Activated naive CD4-positive, alpha-beta T cell treated with anti-CD3 and anti-CD28 coated beads for 36 hours (primary cell): Measurements from ENCODE around the gene UMAD1. TPM values are rescaled to one million over a fixed set of nuclear protein-coding genes. Genes with fewer than 3 reads are reported as not detected.

ENCODE experiments used
- CTCF ChIA-PET: fragments of 350-600 bp; sonication (Branson Sonifier 250); formaldehyde crosslinking; loops from one replicate; lab custom pipeline; 2021; ENCODE audit warnings: antibody characterized with exemption; lab: Charles Lee
- DNase-seq: peaks from one replicate; pipeline ENCODE4 v3.0.0-alpha.2; 2020
- H3K27ac Mint-ChIP-seq: one replicate; pipeline ENCODE4 v1.8.0; 2021; ENCODE audit warnings: mild to moderate bottlenecking, mixed read lengths
- H3K27me3 Mint-ChIP-seq: one replicate; pipeline ENCODE4 v1.8.0; 2021; ENCODE audit warnings: low read depth, mixed read lengths
- H3K36me3 Mint-ChIP-seq: one replicate; pipeline ENCODE4 v1.8.0; 2021; ENCODE audit warnings: low read depth, mixed read lengths
- H3K4me1 Mint-ChIP-seq: one replicate; pipeline ENCODE4 v1.8.0; 2021; ENCODE audit warnings: low read depth, mixed read lengths
- H3K4me3 Mint-ChIP-seq: one replicate; pipeline ENCODE4 v1.8.0; 2021; ENCODE audit warnings: mild to moderate bottlenecking, moderate library complexity, mixed read lengths
- H3K9me3 Mint-ChIP-seq: one replicate; pipeline ENCODE4 v1.8.0; 2021; ENCODE audit warnings: mixed read lengths
- intact Hi-C: fragments of 100-400 bp; cut with micrococcal nuclease; formaldehyde crosslinking; loops from one replicate; pipeline ENCODE4 v1.15.1; 2023
- total RNA-seq, 2 experiments: library from RNA; stranded (reverse); gene quantifications; one replicate each; pipeline ENCODE4 v1.2.3, GENCODE V29; 2021

The UMAD1 gene
- total RNA-seq, 2 experiments from 2014 or later, result 13.8 to 14.3 TPM

DNA sequence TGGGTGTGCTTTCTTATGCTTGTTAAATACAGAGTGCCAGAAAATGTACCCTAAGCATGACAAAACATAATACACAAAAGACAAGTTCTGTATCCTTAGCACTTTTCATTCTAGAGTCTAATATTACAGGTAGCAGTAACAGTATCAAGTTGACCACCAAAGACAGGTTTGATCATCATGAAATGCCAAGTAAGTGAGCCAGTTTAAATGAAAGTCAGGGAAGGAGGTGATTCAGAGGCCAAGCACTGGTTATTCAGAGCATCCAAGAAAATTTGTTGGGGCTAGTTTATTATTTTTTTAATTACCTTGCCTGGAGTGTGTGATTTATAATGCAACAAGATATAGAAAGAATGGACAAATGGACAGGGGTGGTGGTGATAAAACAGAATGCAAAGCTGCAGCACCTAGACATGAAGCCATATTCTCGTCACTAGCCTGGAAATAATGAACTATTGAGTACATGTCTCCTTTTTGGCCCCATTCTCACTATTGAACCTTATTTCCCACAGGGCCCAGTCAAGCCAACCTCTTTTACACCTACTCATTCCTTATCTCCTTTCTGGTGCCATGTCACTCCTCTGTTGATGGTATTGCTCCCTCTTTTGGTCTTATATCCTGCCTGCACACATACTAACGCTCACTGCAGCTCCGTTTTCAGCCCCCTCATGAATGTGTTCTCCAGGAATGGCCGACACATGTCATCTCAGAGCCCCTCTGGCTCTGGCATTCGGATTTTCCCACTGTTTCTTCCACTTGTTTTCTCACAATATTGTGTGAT, 249.4 kb downstream of the UMAD1 start:
- H3K4me3 Mint-ChIP-seq, result no peak overlapping the region
- H3K27ac Mint-ChIP-seq, result no peak overlapping the region
- no peaks in the 10 kb centered on the region for H3K9me3 Mint-ChIP-seq
- no peaks in the 10 kb centered on the region for H3K27me3 Mint-ChIP-seq
- no peaks in the 10 kb centered on the region for H3K4me1 Mint-ChIP-seq
- DNase-seq, result no peak
- peaks cover 8% of the 10 kb centered on the region for H3K36me3 Mint-ChIP-seq
- CTCF ChIA-PET, result no interaction called here
- intact Hi-C loops, result no loop called here

DNA sequence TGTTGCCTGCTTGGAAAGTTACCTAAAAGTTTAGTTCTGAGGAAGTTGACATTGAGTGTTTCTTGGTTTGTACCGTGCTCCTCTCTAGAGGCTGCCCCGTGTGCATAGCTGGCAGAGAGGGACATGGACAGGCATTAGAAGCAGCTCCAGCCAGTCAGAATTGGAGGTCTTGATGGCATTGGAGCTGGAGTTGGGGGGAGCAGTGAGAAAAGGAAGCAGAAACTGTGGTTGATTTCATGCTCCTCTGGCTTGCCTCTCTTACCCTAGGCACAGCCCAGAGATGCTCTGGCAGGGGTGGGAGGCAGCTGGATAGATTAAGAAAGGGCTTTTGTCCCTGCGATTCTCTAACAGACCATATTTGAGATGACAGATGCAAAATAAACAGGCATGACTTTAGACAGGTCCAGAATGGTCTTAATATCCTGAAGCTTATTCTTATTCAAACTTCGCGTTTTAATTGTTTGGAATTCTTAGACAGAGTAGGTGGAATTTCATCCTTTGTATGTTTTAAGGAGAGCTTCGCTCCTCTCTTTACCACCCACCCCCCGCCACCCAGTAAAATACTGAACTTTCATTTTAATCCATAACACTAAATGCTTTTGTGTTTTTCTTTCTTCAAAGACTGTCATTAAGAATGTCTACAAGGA, 254.6 kb downstream of the UMAD1 start:
- intact Hi-C loops, result no loop called here
- Mint-ChIP-seq H3K27ac (no peak overlapping the region), H3K9me3 (no peaks in the 10 kb centered on the region), H3K27me3 (no peaks in the 10 kb centered on the region), H3K4me1 (no peaks in the 10 kb centered on the region), H3K4me3 (no peak overlapping the region), H3K36me3 (peaks cover 8% of the 10 kb centered on the region)
- CTCF ChIA-PET, result interaction anchor here (0.7 kb wide), 1 partner anchor 392 kb away, joined by 3 read pairs; no protein-coding TSS in a partner anchor
- no peak for DNase-seq

DNA sequence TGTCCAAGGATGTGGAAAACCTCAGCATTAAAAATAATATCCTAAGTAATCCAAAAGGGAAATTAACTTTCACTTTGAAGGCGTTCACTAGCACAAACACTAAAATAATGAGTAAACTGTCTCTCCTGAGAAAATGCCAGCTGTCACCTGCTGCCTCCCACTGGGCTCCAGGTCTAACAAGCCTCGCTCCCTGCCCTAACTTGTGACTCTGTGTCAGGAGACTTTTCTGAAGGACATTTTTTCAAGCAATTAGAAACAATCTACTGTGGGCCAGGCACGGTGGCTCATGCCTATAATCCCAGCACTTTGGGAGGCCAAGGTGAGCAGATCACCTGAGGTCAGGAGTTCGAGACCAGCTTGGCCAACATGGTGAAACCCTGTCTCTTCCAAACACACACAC, 255.2 kb downstream of the UMAD1 start:
- Mint-ChIP-seq H3K4me3 (no peak overlapping the region), H3K27ac (no peak overlapping the region), H3K27me3 (no peaks in the 10 kb centered on the region), H3K36me3 (peaks cover 5% of the 10 kb centered on the region), H3K9me3 (no peaks in the 10 kb centered on the region), H3K4me1 (no peaks in the 10 kb centered on the region)
- intact Hi-C loops, result no loop called here
- CTCF ChIA-PET, result no interaction called here
- no peak for DNase-seq

DNA sequence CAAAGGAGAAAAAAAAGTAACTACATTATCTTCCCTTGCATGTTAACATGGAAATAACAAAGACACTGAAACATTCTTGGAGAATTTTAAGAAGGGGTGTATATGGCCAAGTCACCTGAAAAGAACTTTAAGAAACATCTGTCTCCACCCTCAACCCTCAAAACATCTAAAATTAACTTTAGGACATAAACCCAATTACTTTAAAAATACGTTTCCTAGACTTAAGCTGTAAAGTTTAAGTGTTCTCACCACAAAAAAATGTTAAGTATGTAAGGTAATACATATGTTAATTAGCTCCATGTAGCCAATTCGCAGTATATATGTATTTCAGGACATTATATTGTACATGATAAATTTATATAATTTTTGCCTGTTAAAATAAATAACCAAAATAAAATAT, 257.0 kb downstream of the UMAD1 start:
- no peak for DNase-seq
- H3K27ac Mint-ChIP-seq, result no peak overlapping the region
- intact Hi-C loops, result no loop called here
- no peak overlapping the region for H3K4me3 Mint-ChIP-seq
- H3K27me3 Mint-ChIP-seq, result no peaks in the 10 kb centered on the region
- peaks cover 3% of the 10 kb centered on the region for H3K36me3 Mint-ChIP-seq
- H3K4me1 Mint-ChIP-seq, result no peaks in the 10 kb centered on the region
- H3K9me3 Mint-ChIP-seq, result no peaks in the 10 kb centered on the region
- CTCF ChIA-PET, result interaction anchor here (0.7 kb wide), 1 partner anchor 28 kb away, joined by 3 read pairs; no protein-coding TSS in a partner anchor

DNA sequence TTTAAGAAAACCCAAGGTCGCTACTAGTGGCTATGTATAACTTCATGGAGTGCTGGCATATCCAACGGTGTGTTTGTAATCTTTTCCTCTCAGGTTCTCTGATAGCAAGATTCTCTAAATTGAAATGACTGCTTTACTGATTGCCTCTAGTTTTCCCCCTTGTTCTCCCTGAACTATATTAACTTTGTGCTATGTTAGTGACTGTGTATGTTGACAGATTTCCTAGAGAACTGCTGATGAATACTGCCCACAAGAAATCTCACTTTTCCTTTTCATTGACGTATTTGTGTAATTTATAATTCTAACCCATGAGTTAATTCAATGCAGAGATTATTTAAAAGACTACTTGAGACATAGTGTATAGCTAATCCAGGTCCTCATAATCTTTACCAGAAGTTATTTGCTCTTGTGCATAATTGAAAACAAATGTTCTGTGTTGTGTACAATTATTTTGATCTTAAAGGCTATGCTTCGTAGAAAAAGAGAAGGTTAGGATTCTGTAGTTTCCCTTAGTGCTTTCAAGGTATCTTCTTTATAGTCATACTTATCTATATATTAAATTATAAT, 257.5 kb downstream of the UMAD1 start:
- CTCF ChIA-PET, result no interaction called here
- H3K9me3 Mint-ChIP-seq, result no peaks in the 10 kb centered on the region
- intact Hi-C loops, result no loop called here
- H3K4me3 Mint-ChIP-seq, result no peak overlapping the region
- no peak overlapping the region for H3K27ac Mint-ChIP-seq
- peaks cover 3% of the 10 kb centered on the region for H3K36me3 Mint-ChIP-seq
- no peak for DNase-seq
- H3K4me1 Mint-ChIP-seq, result no peaks in the 10 kb centered on the region
- no peaks in the 10 kb centered on the region for H3K27me3 Mint-ChIP-seq

DNA sequence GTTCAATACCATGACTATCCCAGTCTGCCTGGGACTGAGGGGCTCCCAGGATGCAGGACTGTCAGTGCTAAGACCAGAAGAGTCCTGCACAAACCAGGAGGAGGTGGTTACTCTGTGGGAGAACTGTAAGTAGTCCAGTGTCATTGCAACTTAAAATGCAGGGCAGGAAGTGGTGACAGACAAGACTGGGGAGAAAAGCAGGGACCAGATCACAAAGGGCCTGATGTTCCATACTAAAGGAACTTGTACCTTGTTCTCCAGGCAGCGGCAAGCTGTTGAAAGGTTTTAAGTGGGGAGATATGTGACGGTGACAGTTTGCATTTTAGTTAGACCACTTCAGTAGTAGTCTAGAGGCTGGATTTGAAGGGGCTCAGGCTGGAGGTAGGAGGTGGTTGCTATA, 262.3 kb downstream of the UMAD1 start:
- CTCF ChIA-PET, result no interaction called here
- Mint-ChIP-seq H3K27me3 (no peaks in the 10 kb centered on the region), H3K4me3 (no peak overlapping the region), H3K36me3 (peaks cover 3% of the 10 kb centered on the region), H3K9me3 (peaks cover 4% of the 10 kb centered on the region), H3K4me1 (peaks cover 4% of the 10 kb centered on the region), H3K27ac (no peak overlapping the region)
- DNase-seq, result no peak
- intact Hi-C loops, result no loop called here

DNA sequence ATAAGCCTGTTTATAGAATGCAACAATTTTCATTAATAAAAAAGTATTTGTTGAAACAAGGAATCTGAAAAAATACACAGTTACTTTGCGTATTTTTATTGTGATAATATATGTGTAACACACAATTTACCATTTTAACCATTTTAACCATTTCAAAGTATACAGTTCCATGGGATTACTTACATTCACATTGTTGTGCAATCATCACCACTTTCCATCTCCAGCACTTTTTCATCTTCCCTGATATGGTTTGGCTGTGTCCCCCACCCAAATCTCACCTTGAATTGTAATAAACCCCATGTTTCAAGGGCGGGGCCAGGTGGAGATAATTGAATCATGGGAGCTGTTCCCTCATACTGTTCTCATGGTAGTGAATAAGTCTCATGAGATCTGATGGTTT, 266.8 kb downstream of the UMAD1 start:
- DNase-seq, result no peak
- Mint-ChIP-seq H3K36me3 (peaks cover 3% of the 10 kb centered on the region), H3K4me3 (no peak overlapping the region), H3K9me3 (peaks cover 4% of the 10 kb centered on the region), H3K27me3 (no peaks in the 10 kb centered on the region), H3K27ac (no peak overlapping the region), H3K4me1 (peaks cover 4% of the 10 kb centered on the region)
- intact Hi-C loops, result no loop called here
- CTCF ChIA-PET, result interaction anchor here (1.6 kb wide), 1 partner anchor 49 kb away, joined by 3 read pairs; no protein-coding TSS in a partner anchor

DNA sequence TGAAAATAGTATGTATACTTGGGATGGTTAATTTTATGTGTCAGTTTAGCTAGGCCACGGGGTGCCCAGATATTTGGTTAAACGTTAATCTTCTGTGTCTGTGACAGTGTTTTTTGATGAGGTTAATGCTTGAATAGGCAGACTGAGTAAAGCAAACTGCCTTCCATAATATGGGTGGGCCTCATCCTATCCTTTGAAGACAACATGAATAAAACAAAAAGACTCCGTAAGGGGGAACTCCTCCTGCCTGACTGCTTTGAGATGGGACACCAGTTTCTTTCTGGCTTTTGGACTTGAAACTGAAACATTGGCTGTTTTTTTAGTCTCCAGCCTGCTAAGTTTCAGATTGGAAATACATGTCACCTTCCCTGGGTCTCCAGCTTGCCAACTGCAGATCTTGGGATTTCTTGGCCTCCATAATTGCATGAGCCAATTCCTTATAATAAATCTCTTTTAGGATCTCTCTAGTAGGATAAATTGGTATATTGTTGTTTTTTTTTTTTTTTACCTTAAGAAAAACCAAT, 268.1 kb downstream of the UMAD1 start:
- peaks cover 4% of the 10 kb centered on the region for H3K9me3 Mint-ChIP-seq
- peaks cover 3% of the 10 kb centered on the region for H3K36me3 Mint-ChIP-seq
- intact Hi-C loops, result no loop called here
- H3K27ac Mint-ChIP-seq, result no peak overlapping the region
- no peak for DNase-seq
- H3K4me1 Mint-ChIP-seq, result peaks cover 4% of the 10 kb centered on the region
- H3K4me3 Mint-ChIP-seq, result no peak overlapping the region
- no peaks in the 10 kb centered on the region for H3K27me3 Mint-ChIP-seq
- CTCF ChIA-PET, result interaction anchor here (1.6 kb wide), 1 partner anchor 50 kb away, joined by 3 read pairs; no protein-coding TSS in a partner anchor

DNA sequence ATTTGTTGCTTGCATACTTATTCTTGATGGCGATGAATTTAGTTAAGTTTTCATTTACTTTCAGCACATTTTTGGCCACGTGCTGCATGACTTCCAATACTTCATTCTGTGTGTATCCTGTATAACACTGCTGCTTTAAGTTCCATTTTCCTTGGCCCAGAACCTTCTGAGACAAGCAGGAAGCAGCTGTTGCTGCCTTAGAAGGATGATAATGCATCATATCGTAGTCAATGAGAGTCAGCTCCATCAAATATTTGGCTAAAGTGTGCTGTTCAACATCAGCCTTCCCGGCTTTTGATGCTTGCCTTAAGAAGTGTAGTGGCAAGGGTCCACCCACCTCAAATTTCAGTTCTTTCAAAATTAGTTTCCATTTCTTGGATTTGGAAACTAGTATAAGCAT, 268.8 kb downstream of the UMAD1 start:
- Mint-ChIP-seq H3K4me1 (peaks cover 4% of the 10 kb centered on the region), H3K36me3 (peaks cover 3% of the 10 kb centered on the region), H3K4me3 (no peak overlapping the region), H3K27ac (no peak overlapping the region), H3K27me3 (no peaks in the 10 kb centered on the region), H3K9me3 (peaks cover 4% of the 10 kb centered on the region)
- intact Hi-C loops, result no loop called here
- CTCF ChIA-PET, result no interaction called here
- DNase-seq, result no peak

DNA sequence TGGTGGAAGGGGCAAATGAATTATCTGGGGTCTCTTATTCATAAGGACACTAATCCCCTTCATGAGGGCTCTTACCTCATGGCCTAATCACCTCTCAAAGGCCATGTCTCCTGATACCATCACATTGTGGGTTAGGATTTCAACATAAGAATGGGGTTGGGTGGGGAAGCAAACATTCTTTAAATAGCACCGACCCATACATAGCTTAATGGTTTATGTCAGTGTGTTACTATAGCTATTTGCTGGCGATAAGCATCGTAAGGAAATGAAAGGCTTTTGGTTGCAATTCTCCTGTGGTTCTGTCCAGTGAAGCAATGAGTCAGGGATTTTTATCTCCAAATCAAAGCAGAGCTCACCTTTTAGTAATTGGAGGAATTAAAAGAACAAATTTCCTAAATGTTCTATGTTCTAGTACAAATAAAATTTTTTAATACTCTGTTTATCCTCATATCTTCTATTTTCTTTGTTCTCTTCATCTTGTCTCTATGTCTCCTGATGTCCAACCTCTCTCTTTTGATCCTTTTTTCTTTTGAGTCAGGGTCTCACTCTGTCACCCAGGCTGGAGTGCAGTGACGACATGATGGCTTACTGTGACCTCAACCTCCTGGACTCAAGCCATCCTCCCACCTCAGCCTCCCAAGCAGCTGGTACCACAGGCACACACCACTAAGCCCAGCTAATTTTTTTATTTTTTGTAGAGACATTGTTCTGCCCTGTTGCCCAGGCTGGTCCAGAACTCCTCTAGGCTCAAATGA, 271.0 kb downstream of the UMAD1 start:
- Mint-ChIP-seq H3K4me3 (no peak overlapping the region), H3K27me3 (no peaks in the 10 kb centered on the region), H3K27ac (no peak overlapping the region), H3K4me1 (peaks cover 4% of the 10 kb centered on the region), H3K36me3 (peaks cover 3% of the 10 kb centered on the region), H3K9me3 (peaks cover 4% of the 10 kb centered on the region)
- intact Hi-C loops, result no loop called here
- no peak for DNase-seq
- CTCF ChIA-PET, result interaction anchor here (0.8 kb wide), 1 partner anchor 230 kb away, joined by 3 read pairs; no protein-coding TSS in a partner anchor

DNA sequence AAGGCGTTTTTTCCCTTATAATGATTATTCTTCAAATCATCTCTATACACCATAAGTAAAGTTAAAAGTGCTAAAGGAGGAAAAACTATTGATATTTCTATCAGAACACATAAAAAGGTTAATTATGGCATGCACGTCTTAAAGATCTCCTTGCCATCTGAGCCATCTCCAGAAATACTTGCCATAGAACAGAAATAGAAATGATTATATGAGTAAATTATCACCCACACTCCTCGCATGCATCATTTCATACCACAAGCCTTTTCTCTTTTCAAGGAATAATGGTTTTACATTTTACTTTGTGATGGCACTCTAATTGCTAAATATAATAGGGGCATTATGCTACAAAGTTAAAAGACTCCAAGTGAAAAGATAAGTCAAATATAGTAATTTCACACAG, 272.4 kb downstream of the UMAD1 start:
- no peak overlapping the region for H3K4me3 Mint-ChIP-seq
- DNase-seq, result no peak
- no peaks in the 10 kb centered on the region for H3K9me3 Mint-ChIP-seq
- H3K4me1 Mint-ChIP-seq, result no peaks in the 10 kb centered on the region
- H3K36me3 Mint-ChIP-seq, result no peaks in the 10 kb centered on the region
- H3K27me3 Mint-ChIP-seq, result no peaks in the 10 kb centered on the region
- H3K27ac Mint-ChIP-seq, result no peak overlapping the region
- intact Hi-C loops, result no loop called here
- CTCF ChIA-PET, result no interaction called here

DNA sequence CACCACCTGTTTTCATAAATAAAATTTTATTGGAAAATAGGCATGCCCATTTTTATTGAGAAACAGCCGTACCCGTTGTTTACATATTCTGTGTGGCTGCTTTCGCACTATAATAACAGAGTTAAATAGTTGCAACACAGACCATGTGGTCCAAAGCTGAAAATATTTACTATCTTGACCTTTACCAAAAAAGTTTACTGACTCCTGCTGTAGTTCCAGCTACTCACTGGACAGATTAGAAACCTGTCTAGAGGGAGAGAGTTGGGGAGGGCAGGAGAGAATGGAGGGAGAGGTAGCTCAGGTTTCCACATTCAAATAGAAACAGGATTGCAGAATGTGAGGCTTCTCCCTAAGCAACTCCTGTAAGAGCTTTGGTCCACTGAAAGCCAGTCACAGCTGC, 273.0 kb downstream of the UMAD1 start:
- CTCF ChIA-PET, result interaction anchor here (0.6 kb wide), 1 partner anchor 276 kb away, joined by 6 read pairs; no protein-coding TSS in a partner anchor

More for the DNA sequence above, 273.0 kb downstream of the UMAD1 start:
- DNase-seq, result no peak
- Mint-ChIP-seq H3K36me3 (no peaks in the 10 kb centered on the region), H3K4me1 (no peaks in the 10 kb centered on the region), H3K4me3 (no peak overlapping the region), H3K27me3 (no peaks in the 10 kb centered on the region), H3K27ac (no peak overlapping the region), H3K9me3 (no peaks in the 10 kb centered on the region)
- intact Hi-C loops, result no loop called here
